Duodenal mucosa (tissue), 2 donors: ENCODE data around the gene SH3BP5.
"Not testable (repeated sequence)": the region's sequence is repeated elsewhere in the genome, so short reads cannot be mapped to it uniquely, and the experiment has no call there.

Source experiments
- H3K27ac ChIP-seq: one replicate; pipeline ENCODE4 v1.7.0; 2013; ENCODE audit warnings: low read depth, low read length
- H3K27me3 ChIP-seq, 2 donors: one replicate each; pipeline ENCODE4 v1.7.0; 2013; ENCODE audit warnings: low read length in 2 of 2, control low read depth in 1 of 2; ENCODE audit not compliant: insufficient read depth in 2 of 2, control insufficient read depth in 1 of 2
- H3K36me3 ChIP-seq, 2 donors: one replicate each; pipeline ENCODE4 v1.7.0; 2013; ENCODE audit warnings: low read length in 2 of 2, control low read depth in 1 of 2; ENCODE audit not compliant: insufficient read depth in 2 of 2, control insufficient read depth in 1 of 2
- H3K4me1 ChIP-seq, 2 donors: one replicate each; pipeline ENCODE4 v1.7.0; 2013; ENCODE audit warnings: low read length in 2 of 2, control low read depth in 1 of 2; ENCODE audit not compliant: insufficient read depth in 2 of 2, control insufficient read depth in 1 of 2
- H3K4me3 ChIP-seq, 2 donors: one replicate each; pipeline ENCODE4 v1.7.0; 2013; ENCODE audit warnings: low read length in 2 of 2, low read depth in 1 of 2
- H3K9ac ChIP-seq, 2 donors: one replicate each; pipeline ENCODE4 v1.7.0; 2013; ENCODE audit warnings: low read length in 2 of 2, low read depth in 1 of 2
- H3K9me3 ChIP-seq, 2 donors: one replicate each; pipeline ENCODE4 v1.7.0; 2013; ENCODE audit warnings: low read length in 2 of 2, control low read depth in 1 of 2; ENCODE audit not compliant: control insufficient read depth in 1 of 2

The SH3BP5 gene

GRCh38 chr3:15360788-15361493 is 28.6 kb upstream of the SH3BP5 start:
- Histone ChIP-seq H3K36me3 (no peaks in the 10 kb centered on the region), H3K9ac (no peak overlapping the region), H3K27me3 (no peaks in the 10 kb centered on the region), H3K27ac (no peak overlapping the region), H3K9me3 (no peaks in the 10 kb centered on the region), H3K4me3 (no peak overlapping the region), H3K4me1 (peaks cover 20 to 28% of the 10 kb centered on the region in 2 donors)

- Histone ChIP-seq H3K36me3 (no peaks in the 10 kb centered on the region), H3K9ac (no peak overlapping the region), H3K4me1 (peaks cover 16 to 23% of the 10 kb centered on the region in 2 donors), H3K4me3 (no peak overlapping the region), H3K27me3 (no peaks in the 10 kb centered on the region), H3K27ac (no peak overlapping the region), H3K9me3 (no peaks in the 10 kb centered on the region)
Measured at GRCh38 chr3:15359677-15360397, 27.5 kb upstream of the SH3BP5 start.

DNA sequence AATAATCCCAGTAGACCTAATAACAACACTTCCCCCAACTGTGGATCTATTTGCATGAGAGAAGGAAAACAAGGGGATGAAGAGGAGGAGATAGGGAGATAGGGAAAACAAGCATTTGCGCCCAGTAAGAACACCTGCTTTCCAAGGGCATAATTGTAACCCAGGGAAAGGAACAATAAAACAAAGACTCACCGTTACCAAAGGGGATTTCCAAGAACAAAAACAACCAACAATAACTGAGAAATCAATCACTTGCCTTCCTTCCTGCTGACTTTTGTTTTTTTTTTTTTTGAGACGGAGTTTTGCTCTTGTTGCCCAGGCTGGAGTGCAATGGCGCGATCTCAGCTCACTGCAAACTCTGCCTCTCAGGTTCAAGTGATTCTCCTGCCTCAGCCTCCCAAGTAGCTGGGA is 24.3 kb upstream of the SH3BP5 start:
- H3K36me3 ChIP-seq, H3K27me3 ChIP-seq, H3K4me1 ChIP-seq, H3K4me3 ChIP-seq, H3K27ac ChIP-seq, H3K9me3 ChIP-seq, H3K9ac ChIP-seq: not testable (repeated sequence)

GRCh38 chr3:15356176-15356575 is 23.8 kb upstream of the SH3BP5 start:
- Histone ChIP-seq H3K9ac (no peak overlapping the region), H3K9me3 (peaks cover 0 to 3% of the 10 kb centered on the region in 2 donors), H3K4me1 (peaks cover 0 to 4% of the 10 kb centered on the region in 2 donors), H3K36me3 (no peaks in the 10 kb centered on the region), H3K27ac (no peak overlapping the region), H3K27me3 (no peaks in the 10 kb centered on the region), H3K4me3 (no peak overlapping the region)

- no peak overlapping the region for H3K9ac ChIP-seq
- H3K27me3 ChIP-seq = no peaks in the 10 kb centered on the region
- no peaks in the 10 kb centered on the region for H3K36me3 ChIP-seq
- no peak overlapping the region for H3K27ac ChIP-seq
- H3K9me3 ChIP-seq = peaks cover 0 to 6% of the 10 kb centered on the region in 2 donors
- H3K4me1 ChIP-seq = no peaks in the 10 kb centered on the region
- no peak overlapping the region for H3K4me3 ChIP-seq
Measured at GRCh38 chr3:15355086-15355485, 22.7 kb upstream of the SH3BP5 start.

DNA sequence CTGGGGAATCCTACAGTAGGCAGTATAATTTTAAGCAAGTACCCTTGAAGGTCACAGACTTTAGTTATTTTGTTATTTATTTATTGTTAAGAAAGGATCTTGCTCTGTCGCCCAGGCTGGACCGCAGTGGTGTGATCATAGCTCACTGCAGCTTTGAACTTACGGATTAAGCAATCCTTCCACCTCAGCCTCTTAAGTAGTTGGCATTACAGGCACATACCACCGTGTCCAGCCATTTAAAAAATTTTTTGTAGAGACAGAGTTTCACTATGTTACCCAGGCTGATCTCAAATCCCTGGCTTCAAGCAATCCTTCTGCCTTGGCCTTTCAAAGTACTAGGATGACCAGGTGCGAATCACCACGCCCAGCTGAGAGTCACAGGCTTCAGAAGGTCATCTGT is 22.1 kb upstream of the SH3BP5 start:
- Histone ChIP-seq H3K9ac (no peak overlapping the region), H3K9me3 (peaks cover 0 to 8% of the 10 kb centered on the region in 2 donors), H3K4me1 (no peaks in the 10 kb centered on the region), H3K27me3 (no peaks in the 10 kb centered on the region), H3K4me3 (no peak overlapping the region), H3K36me3 (no peaks in the 10 kb centered on the region), H3K27ac (no peak overlapping the region)

DNA sequence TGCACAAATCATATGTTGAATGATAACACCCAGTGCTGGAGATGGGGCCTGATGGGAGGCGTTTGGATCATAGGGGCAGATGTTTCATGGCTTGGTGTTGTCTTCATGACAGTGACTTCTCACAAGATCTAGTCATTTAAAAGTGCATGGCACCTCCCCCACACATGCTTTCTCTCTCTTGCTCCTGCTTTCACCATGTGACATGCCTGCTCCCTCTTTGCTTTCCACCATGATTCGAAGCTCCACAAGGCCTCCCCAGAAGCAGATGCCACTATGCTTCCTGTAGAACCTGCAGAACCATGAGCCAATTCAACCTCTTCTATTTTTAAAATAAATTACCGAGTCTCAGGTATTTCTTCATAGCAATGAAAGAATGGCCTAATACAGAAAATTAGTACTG is 17.8 kb upstream of the SH3BP5 start:
- peaks cover 0 to 8% of the 10 kb centered on the region in 2 donors for H3K9me3 ChIP-seq
- no peaks in the 10 kb centered on the region for H3K36me3 ChIP-seq
- no peak overlapping the region for H3K27ac ChIP-seq
- H3K9ac ChIP-seq = no peak overlapping the region
- H3K4me1 ChIP-seq = peaks cover 0 to 8% of the 10 kb centered on the region in 2 donors
- H3K4me3 ChIP-seq = no peak overlapping the region
- no peaks in the 10 kb centered on the region for H3K27me3 ChIP-seq

GRCh38 chr3:15349438-15349837 is 17.1 kb upstream of the SH3BP5 start:
- not testable (repeated sequence) for H3K4me3 ChIP-seq, H3K9ac ChIP-seq, H3K36me3 ChIP-seq, H3K4me1 ChIP-seq, H3K9me3 ChIP-seq, H3K27ac ChIP-seq, H3K27me3 ChIP-seq

- Histone ChIP-seq H3K9ac (no peak overlapping the region), H3K4me3 (no peak overlapping the region), H3K36me3 (no peaks in the 10 kb centered on the region), H3K4me1 (peaks cover 0 to 10% of the 10 kb centered on the region in 2 donors), H3K27me3 (no peaks in the 10 kb centered on the region), H3K27ac (no peak overlapping the region), H3K9me3 (peaks cover 0 to 8% of the 10 kb centered on the region in 2 donors)
Measured at GRCh38 chr3:15348246-15348645, 15.9 kb upstream of the SH3BP5 start.

DNA sequence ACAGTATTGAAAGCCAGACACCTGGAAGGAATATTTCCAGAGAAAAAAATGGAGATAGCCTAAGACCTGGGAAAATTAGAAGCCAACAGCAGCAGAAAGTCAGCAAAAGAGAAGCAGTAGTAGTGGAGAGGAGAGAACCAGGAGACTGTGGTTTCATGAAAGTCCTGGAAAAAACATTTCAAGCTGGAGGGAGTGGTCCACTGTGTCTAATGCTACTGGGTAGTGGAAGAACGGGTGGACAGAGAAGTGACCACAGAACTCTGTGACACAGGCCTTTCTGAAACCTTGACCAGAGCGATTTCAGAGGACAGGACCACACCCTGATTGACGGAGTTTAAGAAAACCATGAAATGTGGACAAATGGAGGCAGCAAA is 15.3 kb upstream of the SH3BP5 start:
- Histone ChIP-seq H3K9ac (no peak overlapping the region), H3K9me3 (peaks cover 0 to 8% of the 10 kb centered on the region in 2 donors), H3K36me3 (no peaks in the 10 kb centered on the region), H3K27ac (no peak overlapping the region), H3K27me3 (no peaks in the 10 kb centered on the region), H3K4me3 (no peak overlapping the region), H3K4me1 (peaks cover 0 to 10% of the 10 kb centered on the region in 2 donors)
